HG03066 (cell line): ENCODE results near the gene FKRP.

Experiments used
- ATAC-seq: cut with Tn5 transposase; IDR thresholded peaks from one replicate; pipeline ENCODE4 v1.9.1; 2021; ENCODE audit warnings: low read depth; ENCODE audit not compliant: unreplicated experiment

Gene FKRP

DNA sequence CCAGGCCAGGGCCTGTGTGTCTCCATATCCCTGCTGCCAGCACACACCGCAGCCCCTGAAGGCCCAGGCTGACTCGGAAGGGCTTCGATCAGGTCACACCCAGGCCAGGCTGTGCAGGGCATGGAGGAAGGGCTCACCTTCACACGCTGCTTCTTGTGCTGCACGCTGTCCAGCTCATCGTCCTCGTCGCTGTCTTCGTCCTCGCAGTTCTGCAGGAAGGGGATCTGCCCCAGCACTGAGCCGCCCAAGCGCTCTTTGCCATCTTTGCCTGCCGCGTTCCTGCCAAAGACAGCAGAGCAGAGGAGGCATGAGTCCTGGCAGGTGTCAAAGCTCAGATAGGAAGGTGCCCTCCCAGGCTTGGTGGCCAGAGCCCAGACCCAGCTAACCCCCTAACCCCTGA, 15.3 kb upstream of the FKRP start:
- no peak for ATAC-seq

DNA sequence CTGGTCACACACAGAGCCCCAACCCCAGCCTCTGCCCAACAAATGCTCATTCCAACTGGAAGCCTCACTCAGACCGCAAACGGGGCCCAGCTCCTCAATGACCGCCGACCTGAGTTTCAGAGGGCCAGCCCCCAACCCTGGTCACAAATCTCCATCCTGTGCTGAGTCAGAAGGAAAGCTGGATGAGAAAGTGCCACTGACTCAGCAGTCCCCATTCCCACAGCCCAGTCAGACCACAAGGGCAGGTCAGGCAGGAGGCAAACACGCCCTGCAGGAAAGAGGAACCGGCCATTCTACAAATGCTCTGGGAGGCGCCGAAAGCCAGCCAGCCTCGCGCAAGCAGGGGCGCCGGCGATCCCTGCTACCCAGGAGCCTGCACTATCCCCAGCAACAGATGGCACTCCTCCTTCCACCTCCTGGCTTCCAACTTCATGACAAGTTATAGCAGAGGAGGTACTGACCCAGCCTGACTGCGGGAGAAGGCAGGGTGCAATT, 14.8 kb upstream of the FKRP start:
- ATAC-seq = no peak

DNA sequence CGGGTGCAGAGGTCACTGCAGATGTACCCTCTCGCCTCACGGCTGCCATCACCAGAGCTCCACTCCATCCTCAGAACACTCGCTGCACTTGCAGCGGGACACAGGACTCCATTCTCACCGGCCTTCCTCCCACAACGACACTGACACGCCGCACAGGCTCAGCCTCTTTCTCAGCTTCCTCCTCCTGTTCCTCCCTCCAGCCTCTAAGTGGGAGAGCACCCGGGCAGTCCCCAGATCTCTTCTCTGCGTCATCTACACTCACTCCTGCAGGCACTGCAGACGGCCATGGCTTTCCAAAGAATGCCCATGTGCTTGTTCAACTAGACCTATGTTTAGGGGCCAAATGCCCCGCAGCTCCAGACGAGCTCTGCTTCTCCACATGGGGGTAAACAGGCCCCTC, 14.3 kb upstream of the FKRP start:
- no peak for ATAC-seq

DNA sequence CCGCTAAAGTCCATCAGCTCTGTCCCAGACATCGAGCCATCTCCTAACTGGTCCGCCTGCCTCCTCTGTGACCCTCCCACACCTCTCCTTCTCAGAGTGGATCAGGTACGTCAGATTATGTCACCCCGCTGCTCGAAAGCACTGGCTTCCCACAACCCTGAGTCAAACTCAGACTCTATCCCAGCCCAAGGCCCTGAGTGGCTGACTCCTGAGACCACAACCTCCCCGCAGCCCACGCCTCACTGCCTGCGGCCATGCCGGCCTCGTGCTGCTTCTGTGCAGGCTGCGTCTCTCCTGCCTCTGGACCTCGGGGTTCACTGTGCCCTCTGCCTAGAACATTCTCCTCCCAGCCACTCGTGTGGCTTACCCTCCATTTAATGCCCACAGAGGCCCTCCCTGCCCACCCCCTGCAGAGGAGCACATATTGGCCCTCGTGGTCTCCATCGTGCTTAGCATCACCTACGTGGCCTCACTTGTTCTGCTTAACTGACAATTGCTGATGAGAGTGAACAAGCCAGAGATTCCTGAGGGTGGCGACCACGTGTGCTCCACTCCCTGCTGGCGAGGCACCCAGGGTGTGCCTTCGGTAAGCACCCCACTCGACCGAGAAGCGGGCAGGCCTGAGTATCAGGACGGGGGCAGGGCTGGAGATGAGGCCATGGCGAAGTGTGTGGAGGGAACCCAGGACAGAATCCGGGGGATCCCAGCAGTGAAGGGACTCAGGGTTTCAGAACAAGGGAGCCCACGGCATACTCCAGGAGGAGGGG, 13.5 kb upstream of the FKRP start:
- no peak for ATAC-seq

DNA sequence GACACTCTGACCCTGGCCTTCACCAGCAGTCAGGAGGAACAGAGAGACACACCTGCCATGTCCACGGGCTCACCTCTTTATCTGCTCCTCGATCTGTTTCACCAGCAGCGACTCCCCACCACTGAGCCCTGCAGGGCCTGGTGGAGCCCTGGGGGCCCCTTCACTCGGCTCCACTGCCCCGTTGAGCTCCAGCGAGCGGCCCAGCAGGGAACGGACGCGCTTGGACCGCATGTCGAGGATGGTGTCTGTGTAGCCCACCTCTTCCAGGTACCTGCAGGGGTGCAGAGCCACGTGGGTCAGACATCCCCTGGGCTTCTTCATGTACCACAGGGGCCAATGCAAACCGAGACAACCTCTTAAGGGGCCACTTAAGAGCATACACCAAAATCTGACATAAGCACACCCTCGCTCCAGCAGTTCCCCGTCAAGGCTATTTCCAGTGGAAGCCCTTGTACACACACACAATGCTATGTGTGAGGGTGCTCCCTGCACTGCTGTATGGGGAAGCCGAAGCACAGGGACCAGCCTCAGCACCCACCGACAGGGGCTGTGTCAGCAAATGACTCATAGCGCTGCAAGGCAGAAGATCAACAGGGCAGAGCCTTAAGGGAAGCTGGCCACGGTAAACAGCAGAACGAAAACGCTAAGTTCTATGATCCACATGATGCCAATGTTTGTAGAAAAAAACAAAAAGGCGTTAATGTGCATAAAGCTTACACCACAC, 12.7 kb upstream of the FKRP start:
- ATAC-seq = no peak

DNA sequence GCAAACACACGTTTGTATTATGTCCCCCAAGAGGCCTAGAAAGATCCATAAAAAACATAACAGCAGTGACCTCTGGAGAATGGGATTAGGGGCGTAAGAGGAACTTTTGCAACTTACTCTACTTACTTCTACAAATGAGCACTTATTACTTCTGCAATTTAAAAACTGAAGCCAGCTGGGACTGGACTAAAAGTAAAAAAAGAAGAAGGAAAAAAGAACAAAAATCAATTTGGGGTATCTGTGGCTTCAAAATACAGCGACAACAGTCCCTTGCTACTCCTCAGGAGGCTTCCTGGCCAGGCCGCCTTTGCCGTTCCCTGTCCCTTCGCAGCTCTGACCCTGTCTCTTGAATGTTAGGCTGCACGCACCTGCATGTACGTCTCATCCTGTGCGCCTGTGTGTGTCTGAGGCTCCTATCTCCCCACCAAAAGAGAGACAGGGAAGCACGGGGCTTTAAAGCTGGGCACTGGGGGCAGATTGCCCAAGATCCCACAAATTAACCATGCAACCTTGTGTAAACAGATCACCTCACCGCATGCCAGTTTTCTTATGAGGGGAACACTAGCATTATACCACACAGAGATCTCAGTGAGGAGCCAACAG, 12.1 kb upstream of the FKRP start:
- ATAC-seq = no peak

DNA sequence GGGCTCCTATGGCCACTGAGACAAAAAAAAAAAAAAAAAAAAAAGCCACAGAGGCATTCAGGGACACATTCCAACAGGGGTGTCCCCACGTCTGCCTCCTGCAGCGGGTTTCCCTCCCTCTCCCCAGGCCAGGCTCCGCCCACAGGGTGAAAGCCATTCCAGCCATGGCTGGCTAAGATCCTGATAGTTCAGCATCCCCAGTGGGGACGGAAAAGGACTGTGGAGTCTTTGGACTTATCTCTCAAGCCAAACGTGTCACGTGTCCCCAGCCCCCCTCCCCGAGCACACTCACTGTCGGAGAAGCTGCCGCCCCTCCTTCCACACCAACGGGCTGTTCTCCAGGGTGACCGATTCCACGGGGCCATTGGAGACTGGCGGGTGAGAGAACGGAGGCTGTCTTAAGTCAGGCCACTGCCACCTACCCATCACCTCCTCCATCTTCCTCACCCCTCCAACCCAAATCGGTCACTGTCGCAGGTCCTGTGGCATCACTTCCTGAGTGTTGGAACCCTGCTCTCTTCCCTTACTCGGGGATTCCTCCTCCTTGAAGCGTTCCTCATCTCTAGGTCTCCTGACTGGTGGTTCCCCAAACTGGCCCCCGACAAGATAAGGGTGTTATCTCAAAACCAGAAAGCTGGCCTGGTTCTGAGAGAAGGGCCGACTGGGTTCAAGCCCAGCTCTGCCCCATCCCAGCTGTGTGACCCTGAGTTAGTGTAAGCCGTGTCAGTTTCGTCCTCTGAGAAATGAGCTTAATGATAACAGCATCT, 9.1 kb upstream of the FKRP start:
- no peak for ATAC-seq

DNA sequence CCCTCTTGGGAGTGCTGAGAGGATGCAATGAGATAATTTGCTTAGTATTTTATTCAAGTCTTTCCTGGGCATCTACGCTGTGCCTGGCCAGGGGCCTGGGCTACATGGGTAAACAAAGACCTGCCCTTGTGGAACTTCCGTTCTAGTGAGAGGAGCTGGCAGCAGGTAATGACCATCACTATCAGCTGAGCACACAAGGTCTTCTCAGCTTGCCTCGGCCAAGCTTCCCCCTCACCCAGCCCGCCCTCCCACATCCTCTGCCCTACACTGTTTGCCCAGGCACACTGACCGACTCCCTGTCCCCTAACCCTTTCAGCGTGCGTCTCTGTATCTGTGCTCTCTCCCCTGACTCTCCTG, 8.6 kb upstream of the FKRP start:
- ATAC-seq = no peak

DNA sequence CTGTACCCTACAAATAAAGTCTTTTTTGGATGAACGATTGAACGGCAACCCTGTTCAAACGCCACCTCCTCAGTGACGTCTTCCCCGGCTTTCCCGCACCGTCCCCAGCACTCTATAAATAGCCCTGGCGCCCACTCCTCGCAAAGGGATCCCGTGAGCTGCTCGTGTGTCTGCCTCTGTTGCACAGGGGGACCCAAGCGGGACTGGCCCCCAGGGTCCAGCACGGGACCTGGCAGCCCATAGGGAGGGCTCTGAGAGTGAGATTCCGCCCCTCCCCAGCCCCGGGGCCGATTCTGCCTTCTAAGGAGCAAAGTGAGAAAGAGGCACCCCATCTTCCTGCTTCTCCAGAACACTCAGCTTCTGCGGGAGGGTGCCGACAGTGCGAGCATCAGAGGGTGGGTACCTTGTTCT, 8.1 kb upstream of the FKRP start:
- ATAC-seq = no peak

DNA sequence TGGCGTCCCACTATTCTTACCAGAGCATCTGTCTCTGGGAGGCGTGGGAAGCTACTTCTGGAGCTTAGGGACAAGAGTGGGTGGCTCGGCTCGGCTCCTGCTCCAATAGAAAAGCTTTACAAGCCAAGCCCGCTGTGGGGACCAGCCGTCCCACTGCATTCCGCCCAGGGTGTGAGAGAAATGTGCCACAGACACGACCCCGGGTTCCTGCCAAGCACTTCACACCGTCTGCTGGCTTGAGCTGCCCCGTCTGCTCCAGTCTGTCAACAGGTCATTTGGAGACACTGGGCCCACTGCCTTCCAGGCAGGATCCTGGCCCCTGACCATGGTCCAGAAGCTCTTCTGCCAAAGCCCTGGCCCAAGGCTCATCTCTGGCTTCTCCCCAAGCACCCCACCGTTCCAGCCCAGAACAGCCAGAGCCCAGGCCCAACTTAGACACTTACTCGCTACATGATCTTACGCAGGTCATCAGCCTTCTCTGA, 6.5 kb upstream of the FKRP start:
- ATAC-seq = no peak

DNA sequence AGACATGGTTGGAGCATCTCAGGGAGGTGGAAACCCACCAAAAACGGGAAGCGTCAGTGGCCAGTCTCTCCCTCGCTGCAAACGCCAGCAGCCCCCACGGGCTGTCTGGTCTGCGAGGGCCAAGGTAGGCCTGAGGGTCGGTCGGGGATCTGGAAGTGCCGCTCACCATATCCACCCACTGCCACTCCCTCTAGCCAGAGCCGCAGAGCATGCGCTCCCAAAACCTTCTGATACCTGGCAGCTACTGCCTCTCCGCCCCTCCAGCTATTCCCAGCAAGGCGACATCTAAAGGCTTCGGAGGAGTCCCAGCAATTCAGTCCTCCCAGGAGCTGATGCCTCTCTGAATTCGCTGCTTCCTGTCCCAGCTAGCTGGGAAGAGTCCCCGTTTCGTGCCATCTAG, 4.4 kb upstream of the FKRP start:
- ATAC-seq = no peak

DNA sequence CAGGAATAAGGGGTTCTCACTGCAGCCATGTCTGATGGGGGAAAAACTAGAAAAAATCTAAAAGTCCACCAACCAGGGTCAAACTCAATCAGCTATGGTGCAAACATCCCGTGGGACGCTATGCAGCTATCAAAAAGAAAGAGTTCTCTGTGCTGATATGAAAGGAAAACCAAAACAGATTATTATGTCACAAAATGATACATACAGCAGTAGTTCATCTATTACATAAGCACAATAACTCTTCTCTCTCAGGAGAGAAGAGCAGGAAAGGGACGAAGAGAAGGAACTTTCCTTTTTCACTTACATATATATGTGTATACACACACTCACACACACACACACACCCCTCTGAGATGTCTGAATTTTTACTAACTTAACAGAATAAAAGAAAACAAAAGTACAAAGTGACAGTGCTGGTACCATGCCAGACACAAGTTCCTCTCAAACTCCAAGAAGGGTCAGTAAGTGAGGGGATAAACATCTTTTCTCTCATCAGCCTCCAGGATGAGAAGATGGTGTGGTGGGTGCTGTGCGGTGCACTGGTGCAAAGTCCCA, 2.9 kb upstream of the FKRP start:
- ATAC-seq = no peak

DNA sequence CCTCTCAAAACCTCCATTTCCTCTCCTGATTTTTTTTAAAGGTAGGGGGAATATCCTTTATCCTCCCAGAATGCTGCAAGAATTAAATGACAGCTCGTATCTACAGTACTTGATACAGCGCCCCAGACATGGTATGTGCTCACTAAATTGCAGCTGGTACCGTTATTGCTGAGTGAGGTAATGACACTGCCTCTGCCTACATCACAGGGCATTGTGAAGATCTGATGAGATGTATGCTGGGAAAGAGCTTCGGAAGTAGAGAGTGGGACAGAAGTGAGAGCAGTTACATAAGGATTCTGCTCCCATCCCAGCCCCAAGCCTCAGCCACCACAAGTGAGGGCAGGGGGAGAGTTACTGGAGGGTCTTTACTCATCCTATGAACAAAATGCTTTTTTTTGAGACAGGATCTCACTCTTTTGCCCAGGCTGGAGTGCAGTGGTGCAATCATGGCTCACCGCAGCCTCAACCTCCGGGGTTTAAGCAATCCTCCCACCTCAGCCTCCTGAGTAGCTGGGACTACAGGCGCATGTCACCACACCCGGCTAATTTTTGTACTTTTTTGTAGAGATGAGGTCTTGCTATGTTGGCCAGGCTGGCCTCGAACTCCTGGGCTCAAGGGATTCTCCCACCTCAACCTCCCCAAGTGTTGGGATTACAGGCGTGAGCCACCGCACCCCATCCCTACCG, 1.7 kb upstream of the FKRP start:
- ATAC-seq = no peak

DNA sequence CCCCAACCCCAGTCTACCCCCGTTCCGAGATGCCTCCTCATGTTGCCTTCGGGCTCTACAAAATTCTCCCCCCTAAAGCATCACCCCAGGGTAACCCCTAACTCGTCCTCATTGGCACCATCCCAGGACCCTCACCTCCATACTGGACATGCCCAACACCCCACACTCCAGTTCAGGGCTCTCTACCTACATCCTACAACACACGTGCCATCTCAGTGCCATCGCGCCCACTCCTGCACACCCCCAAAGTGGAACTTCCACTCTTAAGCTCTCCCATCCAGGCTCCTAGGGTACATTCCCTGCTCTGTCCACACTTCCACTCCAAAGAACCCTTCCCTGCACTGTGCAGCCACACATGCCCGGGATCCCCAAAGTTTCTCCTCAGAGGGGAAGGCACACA, 827 bp upstream of the FKRP start:
- ATAC-seq = no peak

DNA sequence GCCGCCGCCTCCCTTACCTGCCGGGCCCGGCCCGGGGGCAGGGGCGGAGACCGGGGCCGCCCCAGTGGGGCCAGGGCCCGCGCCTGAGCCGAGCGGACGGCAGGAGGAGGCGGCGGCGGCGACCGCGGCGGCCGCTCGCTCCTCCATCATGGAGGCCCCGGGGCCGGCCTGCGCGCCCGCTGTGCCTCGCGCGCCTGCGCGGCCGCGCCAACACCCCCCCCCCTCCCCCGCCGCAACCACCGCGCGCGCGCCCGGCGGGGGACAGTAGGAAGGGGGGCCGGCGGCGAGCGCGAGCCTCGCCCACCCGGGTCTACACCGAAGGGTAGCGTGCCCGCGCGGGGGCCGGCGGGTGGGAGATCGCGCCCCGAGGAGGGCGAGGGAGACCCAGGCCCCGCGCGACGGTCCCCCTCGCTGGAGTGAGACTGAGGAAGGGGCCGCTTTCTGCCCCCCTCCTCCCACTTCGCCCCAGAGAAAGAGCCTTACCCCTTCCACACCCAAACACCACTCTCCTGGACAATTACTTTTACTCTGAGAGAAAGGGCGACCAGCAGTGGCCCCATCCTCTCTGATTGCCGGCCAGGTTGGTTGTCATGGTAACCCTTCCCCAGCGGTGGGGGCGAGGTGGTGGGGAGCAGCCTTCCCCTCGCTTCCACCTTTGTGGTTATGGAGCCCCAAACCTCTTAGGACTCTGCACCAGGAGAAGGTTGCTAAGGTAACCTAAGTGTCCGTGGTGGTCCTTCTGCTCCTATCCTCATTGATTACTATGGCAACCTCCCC, 612 bp downstream of the FKRP start, which contains the start of gene STRN4:
Gene STRN4 (minus strand): TSS at position 170 of the 777 bp plus-strand sequence. CDS start 20 bp downstream, at position 150.
- no peak for ATAC-seq

DNA sequence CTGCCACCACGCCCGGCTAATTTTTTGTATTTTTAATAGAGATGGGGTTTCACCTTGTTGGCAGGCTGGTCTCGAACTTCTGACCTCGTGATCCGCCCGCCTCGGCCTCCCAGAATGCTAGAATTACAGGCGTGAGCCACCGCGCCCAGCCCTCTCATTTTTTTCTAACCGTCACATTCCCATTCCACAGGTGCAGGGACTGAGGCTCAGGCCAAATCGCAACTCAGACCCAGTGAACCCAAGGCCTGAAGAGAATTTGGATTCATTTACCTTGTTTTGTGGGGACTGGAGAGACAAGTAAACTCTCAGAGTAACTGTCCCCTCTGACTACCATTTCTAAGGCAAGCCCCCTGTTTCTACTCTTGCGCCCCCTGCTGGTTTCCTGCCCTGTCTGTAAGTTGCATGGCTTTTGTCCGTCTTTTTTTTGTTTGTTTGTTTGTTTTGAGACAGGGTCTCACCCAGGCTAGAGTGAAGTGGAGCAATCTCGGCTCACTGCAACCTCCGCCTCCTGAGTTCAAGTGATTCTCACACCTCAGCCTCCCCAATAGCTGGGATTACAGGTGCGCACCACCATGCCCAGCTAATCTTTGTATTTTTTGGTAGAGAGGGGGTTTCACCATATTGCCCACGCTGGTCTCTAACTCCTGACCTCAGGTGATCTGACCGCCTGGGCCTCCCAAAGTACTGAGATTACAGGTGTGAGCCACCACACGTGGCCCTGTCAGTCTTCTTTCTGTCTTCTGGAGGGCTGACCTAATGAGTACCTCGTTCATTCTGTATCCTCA, 2.7 kb downstream of the FKRP start:
- ATAC-seq = no peak

DNA sequence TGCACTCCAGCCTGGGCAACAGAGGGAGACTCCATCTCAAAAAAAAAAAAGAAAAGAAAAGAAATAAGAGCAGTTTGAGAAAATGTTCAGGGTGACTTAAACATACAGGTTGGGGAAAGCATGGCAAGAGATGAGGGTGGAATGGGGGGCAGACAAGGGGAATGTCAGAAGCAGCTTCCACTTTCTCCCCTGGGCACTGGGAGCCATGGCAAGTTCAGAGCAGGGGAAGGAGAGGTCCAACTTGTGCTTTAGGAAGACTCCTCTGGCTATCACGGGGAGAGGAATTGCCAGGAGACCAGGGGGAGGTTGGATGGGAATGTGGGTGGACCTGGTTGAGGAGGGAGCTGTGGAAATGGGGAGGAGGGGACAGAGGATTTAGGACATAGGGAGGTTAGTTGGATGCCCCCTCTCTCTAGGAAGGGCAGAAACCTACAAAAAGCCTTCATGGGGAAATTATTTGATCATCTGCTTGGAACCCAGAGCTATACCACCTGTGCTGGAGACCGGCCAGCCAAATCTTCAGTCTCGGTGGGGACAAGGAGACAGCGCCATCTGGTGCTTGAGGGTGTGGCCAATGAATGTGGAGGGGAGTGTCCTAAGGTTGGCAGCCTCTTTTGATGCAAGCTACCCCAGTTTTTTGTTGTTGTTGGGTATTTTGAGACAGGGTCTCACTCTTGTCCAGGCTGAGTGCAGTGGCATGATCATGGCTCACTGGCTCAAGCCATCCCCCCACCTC, 7.7 kb downstream of the FKRP start:
- ATAC-seq = no peak
